Thyroid gland (tissue), 4 donors: Measurements from ENCODE around the gene PRXL2A.
A peak's percentile ranks its signal among the peaks of the same experiment; 100 is the strongest.

Source experiments
- POLR2A ChIP-seq, 2 donors: fragments of 450-650 bp; IDR thresholded peaks; one replicate each; pipeline ENCODE4 v1.6.1; 2017; ENCODE audit warnings: antibody characterized with exemption in 2 of 2, mild to moderate bottlenecking in 2 of 2, moderate library complexity in 1 of 2
- TF ChIP-seq, protein P1 (sequence below), 6 experiments: fragments of 200-600 bp in 3 of 6; fragments of 450-650 bp in 3 of 6; sonication (generic) in 3 of 6; IDR thresholded peaks; one replicate each; pipeline ENCODE4 v1.5.1; 2016 to 2019; ENCODE audit warnings: antibody characterized with exemption in 6 of 6, mild to moderate bottlenecking in 2 of 6, inconsistent platforms in 1 of 6, moderate library complexity in 1 of 6

DNA sequence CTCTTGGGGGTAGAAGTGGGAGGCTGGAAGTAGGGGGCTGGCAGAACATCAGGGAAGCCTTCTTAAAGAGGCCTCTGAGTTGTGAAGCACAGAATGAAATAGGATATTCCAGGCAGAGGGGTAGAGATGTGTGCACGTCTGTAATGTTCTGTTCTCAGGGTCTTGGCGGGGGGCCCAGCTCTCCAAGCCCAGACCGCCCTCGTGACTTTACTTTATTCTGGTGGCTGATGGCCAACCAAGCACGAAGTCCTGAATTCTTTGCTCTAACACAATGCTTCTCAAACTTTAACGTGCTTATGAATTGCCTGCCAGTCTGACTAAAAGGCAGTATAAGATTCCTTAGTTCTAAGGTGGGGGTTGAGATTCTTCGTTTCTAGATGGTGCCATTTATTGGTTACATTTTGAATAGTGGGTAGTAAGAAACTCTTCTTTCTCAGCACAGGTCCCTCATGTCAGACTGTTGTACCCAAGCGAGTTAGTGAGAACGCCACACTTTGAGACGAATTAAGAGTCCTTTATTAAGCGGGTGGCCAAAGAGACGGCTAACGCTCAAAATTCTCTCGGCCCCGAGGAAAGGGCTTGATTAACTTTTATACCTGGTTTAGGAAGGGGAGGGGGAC is 8.2 kb downstream of the PRXL2A start:
- TF ChIP-seq, protein P1, sequence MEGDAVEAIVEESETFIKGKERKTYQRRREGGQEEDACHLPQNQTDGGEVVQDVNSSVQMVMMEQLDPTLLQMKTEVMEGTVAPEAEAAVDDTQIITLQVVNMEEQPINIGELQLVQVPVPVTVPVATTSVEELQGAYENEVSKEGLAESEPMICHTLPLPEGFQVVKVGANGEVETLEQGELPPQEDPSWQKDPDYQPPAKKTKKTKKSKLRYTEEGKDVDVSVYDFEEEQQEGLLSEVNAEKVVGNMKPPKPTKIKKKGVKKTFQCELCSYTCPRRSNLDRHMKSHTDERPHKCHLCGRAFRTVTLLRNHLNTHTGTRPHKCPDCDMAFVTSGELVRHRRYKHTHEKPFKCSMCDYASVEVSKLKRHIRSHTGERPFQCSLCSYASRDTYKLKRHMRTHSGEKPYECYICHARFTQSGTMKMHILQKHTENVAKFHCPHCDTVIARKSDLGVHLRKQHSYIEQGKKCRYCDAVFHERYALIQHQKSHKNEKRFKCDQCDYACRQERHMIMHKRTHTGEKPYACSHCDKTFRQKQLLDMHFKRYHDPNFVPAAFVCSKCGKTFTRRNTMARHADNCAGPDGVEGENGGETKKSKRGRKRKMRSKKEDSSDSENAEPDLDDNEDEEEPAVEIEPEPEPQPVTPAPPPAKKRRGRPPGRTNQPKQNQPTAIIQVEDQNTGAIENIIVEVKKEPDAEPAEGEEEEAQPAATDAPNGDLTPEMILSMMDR (IDR thresholded peaks at IDR 0.05) = no peak
- TF ChIP-seq POLR2A (IDR thresholded peaks at IDR 0.05) = peak in 1 of 2 donors; percentile 33
